ES-I3 (cell line): Measurements from ENCODE around the gene TMA16.
"Not testable (repeated sequence)": the region's sequence is repeated elsewhere in the genome, so short reads cannot be mapped to it uniquely, and the experiment has no call there.

Experiments
- H3K36me3 ChIP-seq: 2 replicates; pipeline ENCODE4 v1.6.1; 2013; ENCODE audit warnings: mild to moderate bottlenecking, low read length, control low read depth, moderate library complexity; ENCODE audit not compliant: insufficient read depth
- H3K4me1 ChIP-seq: 2 replicates; pipeline ENCODE4 v1.6.1; 2013; ENCODE audit warnings: mild to moderate bottlenecking, control low read depth, low read length; ENCODE audit not compliant: insufficient read depth
- H3K9ac ChIP-seq: 2 replicates; pipeline ENCODE4 v1.6.1; 2013; ENCODE audit warnings: low read depth, mild to moderate bottlenecking, low read length, moderate library complexity
- H3K9me3 ChIP-seq: 2 replicates; pipeline ENCODE4 v1.6.1; 2013; ENCODE audit warnings: mild to moderate bottlenecking, low read length, moderate library complexity; ENCODE audit not compliant: control insufficient read depth, insufficient read depth

The TMA16 gene

DNA sequence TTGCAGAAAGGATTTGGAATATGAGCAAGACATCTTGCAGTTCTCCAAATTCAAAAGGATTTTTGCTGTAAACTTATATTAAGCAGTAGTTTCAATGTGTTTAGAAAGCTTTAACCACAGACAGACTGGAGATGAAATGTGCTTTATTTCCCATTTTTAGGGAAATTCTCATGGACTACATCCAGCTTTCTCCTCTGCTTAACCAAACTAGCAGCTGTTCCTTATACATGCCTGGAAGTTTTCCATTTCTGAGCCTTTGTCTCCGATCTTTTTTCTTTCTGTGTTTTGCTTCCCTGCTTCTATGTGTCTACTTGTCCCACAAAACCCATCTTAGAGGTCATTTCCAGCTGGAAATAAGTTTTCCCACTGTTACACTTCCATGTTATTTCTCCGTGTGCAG lies 41.6 kb downstream of the TMA16 start:
- Histone ChIP-seq H3K36me3 (no peaks in the 10 kb centered on the region; the same call in 1 of the 2 replicates), H3K9ac (no peak overlapping the region), H3K4me1 (peaks cover 5% of the 10 kb centered on the region; the same call in 1 of the 2 replicates), H3K9me3 (no peaks in the 10 kb centered on the region)

DNA sequence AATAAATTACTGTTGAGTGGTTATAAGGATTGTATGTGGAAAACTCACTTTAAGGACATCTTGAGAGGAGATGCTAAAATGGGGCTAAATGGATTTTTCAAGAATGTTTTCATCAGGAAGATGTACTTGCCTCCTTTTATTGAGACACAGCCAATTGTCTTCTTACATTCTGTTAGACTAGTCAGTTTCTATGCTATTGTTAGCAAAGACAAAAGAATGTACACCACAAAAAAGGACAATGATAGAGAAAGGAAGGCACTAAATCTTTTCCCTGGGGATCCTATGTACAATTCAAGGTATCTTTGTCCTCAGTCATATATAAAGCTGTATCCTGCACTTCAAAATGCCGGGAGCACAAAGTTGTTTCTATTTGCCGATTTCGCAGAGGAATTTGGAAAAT lies 42.6 kb downstream of the TMA16 start:
- Histone ChIP-seq H3K9ac (no peak overlapping the region), H3K4me1 (peaks cover 5% of the 10 kb centered on the region), H3K36me3 (no peaks in the 10 kb centered on the region; the same call in 1 of the 2 replicates), H3K9me3 (no peaks in the 10 kb centered on the region)

DNA sequence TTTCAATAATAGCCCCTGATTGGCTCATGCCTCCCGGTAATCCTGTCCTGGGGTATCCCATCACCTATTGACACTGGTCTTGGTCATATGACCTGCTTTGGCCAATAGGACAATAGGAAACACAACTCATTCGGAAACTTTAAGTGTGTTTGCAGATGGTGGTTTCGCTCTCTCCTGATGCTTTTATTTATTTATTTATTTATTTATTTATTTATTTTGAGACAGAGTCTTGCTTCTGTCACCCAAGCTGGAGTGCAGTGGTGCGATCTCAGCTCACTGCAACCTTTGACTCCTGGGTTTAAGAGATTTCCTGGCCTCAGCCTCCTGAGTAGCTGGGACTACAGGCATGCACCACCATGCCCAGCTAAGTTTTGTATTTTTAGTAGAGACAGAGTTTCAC lies 44.3 kb downstream of the TMA16 start:
- not testable (repeated sequence) for H3K9me3 ChIP-seq, H3K36me3 ChIP-seq, H3K9ac ChIP-seq
- H3K4me1 ChIP-seq, result peaks cover 11% of the 10 kb centered on the region

DNA sequence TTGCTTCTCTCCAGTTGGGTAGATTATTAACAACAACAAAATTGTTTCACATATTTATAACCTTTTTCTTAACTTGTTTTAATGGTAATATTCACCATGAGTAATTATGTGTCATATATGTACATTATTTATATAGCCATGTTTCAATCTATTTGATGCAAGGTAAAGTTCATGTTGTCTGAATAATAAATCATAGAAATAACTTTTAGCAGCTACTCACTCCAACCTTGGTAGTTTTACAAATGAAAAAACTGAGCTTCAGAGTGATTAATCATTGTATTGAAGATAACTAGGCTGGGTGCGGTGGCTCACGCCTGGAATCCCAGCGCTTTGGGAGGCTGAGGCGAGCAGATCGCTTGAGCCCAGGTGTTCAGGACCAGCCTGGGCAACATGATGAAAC lies 46.0 kb downstream of the TMA16 start:
- Histone ChIP-seq H3K36me3 (no peaks in the 10 kb centered on the region; the same call in 1 of the 2 replicates), H3K9ac (no peak overlapping the region), H3K4me1 (peaks cover 11% of the 10 kb centered on the region), H3K9me3 (no peaks in the 10 kb centered on the region)

GRCh38 chr4:163540977-163541376 lies 46.5 kb downstream of the TMA16 start:
- no peak overlapping the region for H3K9ac ChIP-seq
- H3K9me3 ChIP-seq, result no peaks in the 10 kb centered on the region
- H3K4me1 ChIP-seq, result peaks cover 11% of the 10 kb centered on the region
- H3K36me3 ChIP-seq, result no peaks in the 10 kb centered on the region; the same call in 1 of the 2 replicates

- Histone ChIP-seq H3K9me3 (no peaks in the 10 kb centered on the region), H3K4me1 (peaks cover 11% of the 10 kb centered on the region; the same call in 1 of the 2 replicates), H3K9ac (no peak overlapping the region), H3K36me3 (no peaks in the 10 kb centered on the region)
Observed at GRCh38 chr4:163542275-163542674, 47.8 kb downstream of the TMA16 start.

DNA sequence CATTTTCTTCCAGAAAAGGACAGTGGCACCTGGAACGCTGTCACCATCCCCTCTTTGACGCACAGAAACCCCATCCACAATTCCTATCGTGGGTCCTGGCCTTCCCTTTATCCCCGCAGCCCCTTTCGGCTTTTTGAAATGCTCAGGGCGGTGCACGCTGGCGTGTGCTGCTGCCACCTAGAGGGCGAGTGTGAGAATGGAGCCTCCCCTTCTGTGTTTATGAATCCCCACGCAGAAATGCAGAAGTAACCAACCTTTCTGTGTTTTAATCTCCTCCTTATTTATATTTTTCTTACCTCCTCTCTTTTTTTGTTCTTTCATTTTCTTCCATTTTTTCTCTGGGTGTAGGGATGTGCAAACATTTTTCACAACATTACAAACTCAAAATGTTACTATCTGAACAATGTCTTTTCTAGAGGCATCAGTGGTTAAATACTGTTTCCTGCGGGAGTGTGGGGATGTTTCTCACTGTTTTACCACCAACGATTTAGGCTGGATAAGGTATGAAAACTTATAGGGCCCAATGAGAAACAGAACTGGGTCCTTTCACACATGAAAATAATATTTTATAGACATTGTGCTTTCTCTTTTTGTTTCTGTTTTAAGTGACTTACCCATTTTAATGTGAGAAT lies 50.0 kb downstream of the TMA16 start:
- Histone ChIP-seq H3K9me3 (no peaks in the 10 kb centered on the region), H3K36me3 (no peaks in the 10 kb centered on the region), H3K4me1 (peaks cover 11% of the 10 kb centered on the region; the same call in 1 of the 2 replicates), H3K9ac (no peak overlapping the region)

- H3K36me3 ChIP-seq, result no peaks in the 10 kb centered on the region
- H3K9me3 ChIP-seq, result no peaks in the 10 kb centered on the region
- no peaks in the 10 kb centered on the region for H3K4me1 ChIP-seq
- no peak overlapping the region for H3K9ac ChIP-seq
Observed at GRCh38 chr4:163548481-163549243, 54.2 kb downstream of the TMA16 start.

- Histone ChIP-seq H3K4me1 (no peaks in the 10 kb centered on the region), H3K36me3 (no peaks in the 10 kb centered on the region), H3K9ac (no peak overlapping the region)
Observed at GRCh38 chr4:163550869-163551267, 56.4 kb downstream of the TMA16 start.

GRCh38 chr4:163553146-163553545 lies 58.7 kb downstream of the TMA16 start:
- Histone ChIP-seq H3K4me1 (no peaks in the 10 kb centered on the region), H3K9ac (no peak overlapping the region), H3K9me3 (no peaks in the 10 kb centered on the region), H3K36me3 (no peaks in the 10 kb centered on the region)

More at GRCh38 chr4:163550869-163551267, 56.4 kb downstream of the TMA16 start:
- no peaks in the 10 kb centered on the region for H3K9me3 ChIP-seq

DNA sequence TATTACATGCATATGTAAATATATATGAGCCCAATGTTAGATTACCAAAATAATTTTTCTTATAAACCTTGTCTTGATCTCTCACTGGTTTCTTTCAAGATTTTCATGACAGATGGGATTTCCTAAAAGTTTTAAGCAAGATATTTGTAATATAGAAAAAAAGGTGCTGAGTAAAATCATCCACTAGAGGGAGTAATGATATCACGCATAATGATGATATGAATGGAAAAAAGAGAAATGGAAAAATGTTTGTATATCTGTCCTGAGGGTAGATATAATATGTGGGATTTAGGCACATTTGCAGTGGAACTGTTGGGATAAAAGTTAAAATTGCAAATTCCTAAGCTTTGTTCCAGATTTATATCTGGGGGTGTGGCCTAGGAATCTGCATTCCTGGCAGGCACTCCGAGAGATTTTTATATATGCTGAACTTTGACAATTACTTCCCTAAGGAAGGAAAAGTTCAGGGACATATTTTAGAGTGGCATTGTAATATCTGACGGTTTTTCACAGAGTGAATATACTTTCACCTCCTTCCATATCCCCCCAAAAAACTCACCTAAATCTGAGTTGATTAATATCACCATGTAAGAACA lies 60.5 kb downstream of the TMA16 start:
- H3K9ac ChIP-seq, result no peak overlapping the region
- no peaks in the 10 kb centered on the region for H3K9me3 ChIP-seq
- H3K36me3 ChIP-seq, result no peaks in the 10 kb centered on the region
- no peaks in the 10 kb centered on the region for H3K4me1 ChIP-seq

DNA sequence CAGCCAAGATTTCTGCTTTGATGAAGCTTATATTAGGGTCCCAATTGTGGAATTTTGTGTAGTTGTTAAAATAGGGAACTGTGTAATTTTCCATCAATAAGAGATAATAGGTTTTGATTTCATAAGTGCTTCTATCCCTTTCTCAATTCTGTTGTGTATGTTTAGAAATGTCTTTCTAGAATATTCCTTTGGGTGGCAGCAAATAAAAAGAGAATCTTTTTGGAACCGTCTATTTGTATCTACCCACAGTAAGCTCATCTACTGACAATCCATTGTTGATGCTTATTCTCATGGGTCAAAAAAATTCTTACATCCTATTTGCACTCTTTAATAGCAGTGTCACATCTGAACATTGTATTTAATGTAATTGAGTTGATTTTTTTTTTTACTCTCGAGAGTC lies 61.7 kb downstream of the TMA16 start:
- Histone ChIP-seq H3K9me3 (no peaks in the 10 kb centered on the region), H3K9ac (no peak overlapping the region), H3K4me1 (no peaks in the 10 kb centered on the region), H3K36me3 (no peaks in the 10 kb centered on the region)

DNA sequence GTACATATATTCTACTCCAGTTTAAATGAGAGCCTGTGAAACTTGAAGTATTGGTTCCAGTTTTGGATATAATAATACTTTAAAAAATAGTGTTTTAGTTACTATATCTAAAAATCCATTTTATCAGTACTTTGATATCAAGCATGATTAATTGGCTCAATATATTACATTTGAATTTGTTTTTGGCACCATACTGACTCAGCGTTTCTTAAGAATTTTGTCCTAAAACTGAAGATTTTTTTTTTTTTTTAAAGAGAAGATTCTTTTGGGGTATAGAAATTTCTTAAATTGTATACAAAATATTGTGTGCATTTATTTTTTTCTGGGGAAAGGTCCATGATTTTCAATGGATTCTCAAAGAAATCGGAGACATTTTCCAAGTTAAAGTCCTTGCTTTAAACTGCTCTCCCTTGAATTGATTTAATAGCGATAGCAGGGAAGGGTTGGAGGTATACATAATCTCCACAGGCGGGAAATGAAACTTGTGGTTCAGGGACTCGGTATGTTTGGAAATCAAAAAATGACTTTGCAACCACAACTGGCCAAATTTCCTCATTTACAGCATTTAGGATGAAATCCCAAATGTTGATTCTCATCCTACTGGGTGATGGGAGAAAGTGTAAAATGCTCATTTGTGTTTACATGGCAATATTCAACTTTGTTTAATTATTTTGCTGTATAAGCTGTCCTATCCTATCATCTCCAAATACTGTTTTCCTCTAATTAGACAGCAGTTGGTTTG lies 62.3 kb downstream of the TMA16 start:
- H3K9me3 ChIP-seq, result no peaks in the 10 kb centered on the region
- H3K9ac ChIP-seq, result no peak overlapping the region
- no peaks in the 10 kb centered on the region for H3K36me3 ChIP-seq
- H3K4me1 ChIP-seq, result no peaks in the 10 kb centered on the region

GRCh38 chr4:163558539-163559044 lies 64.1 kb downstream of the TMA16 start:
- no peak overlapping the region for H3K9ac ChIP-seq
- no peaks in the 10 kb centered on the region for H3K9me3 ChIP-seq
- H3K4me1 ChIP-seq, result no peaks in the 10 kb centered on the region
- H3K36me3 ChIP-seq, result no peaks in the 10 kb centered on the region
